ENCODE results near the gene PEX11A. TPM values are rescaled to one million over a fixed set of nuclear protein-coding genes. Genes with fewer than 3 reads are reported as not detected.

Gene PEX11A
- total RNA-seq, 1 experiment from 2014 or later = 3.0 TPM

- CTCF ChIA-PET = interaction anchor here (0.8 to 2.5 kb wide), 13 partner anchors 12 to 227 kb away, joined by 3 to 17 read pairs (median 4); partner anchors contain the start of gene TICRR
- ATAC-seq (peak; percentile 55), DNase-seq (ENCODE audit: low spot score) (no peak)
- Mint-ChIP-seq H3K4me3 (no peak overlapping the region), H3K27ac (no peak overlapping the region; the same call in 1 of the 2 replicates), H3K9me3 (no peaks in the 10 kb centered on the region), H3K4me1 (0 out of 2 replicates have a peak, but pooled peaks cover 3% of the 10 kb centered on the region), H3K27me3 (ENCODE audit: low read depth) (no peaks in the 10 kb centered on the region), H3K36me3 (peaks cover 17% of the 10 kb centered on the region)
- TF ChIP-seq NFATC4 (CRISPR knock-in tag; IDR thresholded peaks at IDR 0.05) = no peak
- no peak for TF ChIP-seq STAT6 (CRISPR knock-in tag; conservative IDR thresholded peaks at IDR 0.05; ENCODE audit: low read depth)
- no peak for TF ChIP-seq HMGA2 (CRISPR knock-in tag; IDR thresholded peaks at IDR 0.05)
- no peak for TF ChIP-seq IRF1 (CRISPR knock-in tag; IDR thresholded peaks at IDR 0.05)
- no peak for TF ChIP-seq KAT7 (CRISPR knock-in tag; IDR thresholded peaks at IDR 0.05; ENCODE audit: borderline replicate concordance)
- TF ChIP-seq ATF3 (CRISPR knock-in tag; conservative IDR thresholded peaks at IDR 0.05) = no peak
- POLR2A ChIA-PET = no interaction called here
Observed at GRCh38 chr15:89648106-89649012, 42.2 kb downstream of the PEX11A start.

- ATAC-seq (peak; percentile 90), DNase-seq (ENCODE audit: low spot score) (peak; percentile 95)
- H3K27ac Mint-ChIP-seq = no peak overlapping the region
- no peaks in the 10 kb centered on the region for H3K27me3 Mint-ChIP-seq (ENCODE audit: low read depth)
- H3K4me1 Mint-ChIP-seq = 0 out of 2 replicates have a peak, but pooled peaks cover 3% of the 10 kb centered on the region
- H3K36me3 Mint-ChIP-seq = peaks cover 22% of the 10 kb centered on the region
- ChIA-PET CTCF (interaction anchor here (0.5 to 2.5 kb wide), 27 partner anchors 11 to 602 kb away, joined by 3 to 17 read pairs (median 4); partner anchors contain the start of genes POLG and TICRR), POLR2A (interaction anchor here (0.8 kb wide), 1 partner anchor 72 kb away, joined by 3 read pairs; the partner anchor contains the start of gene TICRR)
- H3K4me3 Mint-ChIP-seq = peak overlapping the region; percentile 50
- no peaks in the 10 kb centered on the region for H3K9me3 Mint-ChIP-seq
- TF ChIP-seq STAT6 (CRISPR knock-in tag; conservative IDR thresholded peaks at IDR 0.05; ENCODE audit: low read depth) (no peak), CTCF (IDR thresholded peaks at IDR 0.05) (peak; percentile 89), SOX15 (CRISPR knock-in tag; IDR thresholded peaks at IDR 0.05) (no peak), ATF2 (CRISPR knock-in tag; IDR thresholded peaks at IDR 0.05; ENCODE audit: borderline replicate concordance, low read depth) (no peak), TEAD4 (CRISPR knock-in tag; IDR thresholded peaks at IDR 0.05) (no peak), ETV6 (CRISPR knock-in tag; IDR thresholded peaks at IDR 0.05) (no peak), ZNF121 (CRISPR knock-in tag; IDR thresholded peaks at IDR 0.05) (0 out of 2 replicates have a peak, but pooled peaks have one; percentile 8), ZNF281 (CRISPR knock-in tag; IDR thresholded peaks at IDR 0.05) (no peak), FOXJ3 (CRISPR knock-in tag; IDR thresholded peaks at IDR 0.05; ENCODE audit: borderline replicate concordance) (no peak), MAX (CRISPR knock-in tag; IDR thresholded peaks at IDR 0.05) (0 out of 2 replicates have a peak, but pooled peaks have one; percentile 25), ZNF423 (CRISPR knock-in tag; IDR thresholded peaks at IDR 0.05) (no peak)
Observed at GRCh38 chr15:89647191-89647851, 43.2 kb downstream of the PEX11A start.
